Endothelial cell (in vitro differentiated cells): Measurements from ENCODE around the gene LRRC8A. TPM values are rescaled to one million over a fixed set of nuclear protein-coding genes. Genes with fewer than 3 reads are reported as not detected.

ENCODE experiments used
- DNase-seq: peaks from one replicate; pipeline ENCODE4 v3.0.0; 2021; ENCODE audit warnings: low spot score
- H3K27ac Mint-ChIP-seq: one replicate; pipeline ENCODE4 v1.8.0; 2021; ENCODE audit warnings: mixed read lengths, inconsistent platforms; ENCODE audit not compliant: unreplicated experiment
- H3K27me3 Mint-ChIP-seq: one replicate; pipeline ENCODE4 v1.8.0; 2021; ENCODE audit warnings: mild to moderate bottlenecking, moderate library complexity, mixed read lengths, inconsistent platforms; ENCODE audit not compliant: unreplicated experiment
- H3K36me3 Mint-ChIP-seq: one replicate; pipeline ENCODE4 v1.8.0; 2021; ENCODE audit warnings: mild to moderate bottlenecking, low read depth, mixed read lengths, inconsistent platforms; ENCODE audit not compliant: unreplicated experiment
- H3K4me1 Mint-ChIP-seq: one replicate; pipeline ENCODE4 v1.8.0; 2021; ENCODE audit warnings: mild to moderate bottlenecking, mixed read lengths, inconsistent platforms; ENCODE audit not compliant: unreplicated experiment
- H3K4me3 Mint-ChIP-seq: one replicate; pipeline ENCODE4 v1.8.0; 2021; ENCODE audit warnings: mild to moderate bottlenecking, mixed read lengths, inconsistent platforms; ENCODE audit not compliant: unreplicated experiment
- H3K9me3 Mint-ChIP-seq: one replicate; pipeline ENCODE4 v1.8.0; 2021; ENCODE audit warnings: mixed read lengths, inconsistent platforms; ENCODE audit not compliant: unreplicated experiment
- total RNA-seq: library from RNA; stranded (reverse); fragmentation: NEBNext Ultra II Directional; extraction: Animal tissue kit (Norgen Biotek cat#: 25700); gene quantifications from one replicate; pipeline ENCODE4 v1.2.1, GENCODE V29; 2021; ENCODE audit not compliant: unreplicated experiment
- TF ChIP-seq, protein P1 (sequence below): fragments of 200-600 bp; sonication (generic); IDR thresholded peaks from one replicate; pipeline ENCODE4 v1.5.0; 2021; ENCODE audit warnings: antibody characterized with exemption; ENCODE audit not compliant: unreplicated experiment

The LRRC8A gene
- total RNA-seq, 1 donor from 2014 or later: 54.3 TPM

DNA sequence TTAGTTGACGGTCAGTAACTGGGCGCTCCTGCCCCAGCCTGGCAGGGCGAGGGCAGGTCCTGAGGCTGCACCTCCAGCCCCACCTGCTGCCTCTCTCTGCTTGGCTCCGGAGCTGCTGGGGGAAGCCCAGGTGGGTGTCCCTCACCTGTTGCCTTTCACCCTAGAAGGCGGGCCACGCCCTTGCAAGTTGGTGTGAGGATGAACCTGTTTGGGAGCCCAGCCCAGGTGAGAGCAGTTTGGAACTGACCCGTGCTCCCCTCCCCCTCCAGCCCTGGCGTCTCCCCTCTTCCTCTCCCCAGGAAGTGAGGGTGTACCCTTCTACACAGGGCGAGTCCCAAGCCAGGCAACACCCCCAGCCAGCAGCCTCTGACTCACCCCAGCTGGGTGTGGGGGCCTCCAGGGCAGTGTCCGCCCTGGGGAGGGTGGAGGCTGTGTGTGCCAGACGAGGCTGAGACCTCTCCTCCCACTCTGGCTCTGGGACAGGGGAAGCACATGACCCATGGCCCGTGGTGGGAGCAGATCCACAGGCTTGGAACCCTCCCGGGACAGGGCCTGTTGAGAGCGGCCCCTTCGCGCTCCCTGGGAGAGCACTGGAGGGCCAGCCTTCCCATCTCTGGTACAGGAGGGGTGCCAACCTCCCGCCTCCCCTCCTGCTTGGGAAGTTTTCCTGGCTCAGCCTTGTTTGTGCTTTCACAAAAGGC is 10.4 kb downstream of the LRRC8A start:
- Mint-ChIP-seq H3K27me3 (peaks cover 5% of the 10 kb centered on the region), H3K4me1 (peaks cover 12% of the 10 kb centered on the region), H3K9me3 (no peaks in the 10 kb centered on the region), H3K27ac (no peak overlapping the region), H3K4me3 (no peak overlapping the region), H3K36me3 (peaks cover 9% of the 10 kb centered on the region)
- no peak for DNase-seq
- TF ChIP-seq, protein P1, sequence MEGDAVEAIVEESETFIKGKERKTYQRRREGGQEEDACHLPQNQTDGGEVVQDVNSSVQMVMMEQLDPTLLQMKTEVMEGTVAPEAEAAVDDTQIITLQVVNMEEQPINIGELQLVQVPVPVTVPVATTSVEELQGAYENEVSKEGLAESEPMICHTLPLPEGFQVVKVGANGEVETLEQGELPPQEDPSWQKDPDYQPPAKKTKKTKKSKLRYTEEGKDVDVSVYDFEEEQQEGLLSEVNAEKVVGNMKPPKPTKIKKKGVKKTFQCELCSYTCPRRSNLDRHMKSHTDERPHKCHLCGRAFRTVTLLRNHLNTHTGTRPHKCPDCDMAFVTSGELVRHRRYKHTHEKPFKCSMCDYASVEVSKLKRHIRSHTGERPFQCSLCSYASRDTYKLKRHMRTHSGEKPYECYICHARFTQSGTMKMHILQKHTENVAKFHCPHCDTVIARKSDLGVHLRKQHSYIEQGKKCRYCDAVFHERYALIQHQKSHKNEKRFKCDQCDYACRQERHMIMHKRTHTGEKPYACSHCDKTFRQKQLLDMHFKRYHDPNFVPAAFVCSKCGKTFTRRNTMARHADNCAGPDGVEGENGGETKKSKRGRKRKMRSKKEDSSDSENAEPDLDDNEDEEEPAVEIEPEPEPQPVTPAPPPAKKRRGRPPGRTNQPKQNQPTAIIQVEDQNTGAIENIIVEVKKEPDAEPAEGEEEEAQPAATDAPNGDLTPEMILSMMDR: no peak

DNA sequence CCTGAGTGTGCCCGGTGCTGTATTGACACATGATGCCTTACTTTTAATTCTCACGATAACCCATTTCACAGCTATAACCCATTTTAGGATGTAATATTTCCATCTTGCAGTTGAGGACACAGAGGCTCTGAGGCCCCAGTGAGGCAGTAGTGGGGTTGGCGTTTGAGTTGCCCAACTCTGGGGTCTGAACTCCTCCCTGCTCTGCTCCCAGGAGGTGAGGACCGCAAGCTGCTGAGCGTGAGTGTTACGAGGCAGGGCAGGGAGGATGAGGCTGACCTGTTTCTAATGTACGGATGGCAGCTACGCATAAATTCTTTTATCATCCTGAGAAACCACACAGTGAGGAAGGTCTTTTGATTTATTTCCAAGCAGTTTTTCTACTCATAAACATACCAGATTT is 11.4 kb downstream of the LRRC8A start:
- peaks cover 7% of the 10 kb centered on the region for H3K27me3 Mint-ChIP-seq
- no peak overlapping the region for H3K27ac Mint-ChIP-seq
- H3K4me1 Mint-ChIP-seq: peaks cover 5% of the 10 kb centered on the region
- TF ChIP-seq, protein P1: no peak
- H3K36me3 Mint-ChIP-seq: peaks cover 8% of the 10 kb centered on the region
- H3K9me3 Mint-ChIP-seq: no peaks in the 10 kb centered on the region
- no peak for DNase-seq
- H3K4me3 Mint-ChIP-seq: no peak overlapping the region

DNA sequence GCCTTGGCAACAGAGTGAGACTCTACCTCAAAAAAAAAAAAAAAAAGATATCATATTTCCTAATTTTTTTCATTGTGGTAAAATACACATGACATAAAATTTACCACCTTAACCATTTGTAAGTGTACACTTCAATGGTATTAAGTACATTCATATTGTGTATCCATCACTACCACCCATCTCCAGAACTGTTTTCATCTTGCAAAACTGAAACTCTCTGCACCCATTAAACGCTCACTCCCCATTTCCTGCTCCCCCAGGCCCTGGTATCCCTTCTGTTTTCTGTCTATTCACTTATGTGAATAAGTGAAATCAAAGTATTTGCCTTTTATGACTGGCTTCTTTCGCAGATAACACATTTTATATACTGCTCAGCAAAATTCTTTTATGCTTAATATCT is 12.8 kb downstream of the LRRC8A start:
- no peak overlapping the region for H3K4me3 Mint-ChIP-seq
- DNase-seq: no peak
- no peaks in the 10 kb centered on the region for H3K9me3 Mint-ChIP-seq
- H3K36me3 Mint-ChIP-seq: peaks cover 8% of the 10 kb centered on the region
- peaks cover 4% of the 10 kb centered on the region for H3K4me1 Mint-ChIP-seq
- H3K27me3 Mint-ChIP-seq: peaks cover 5% of the 10 kb centered on the region
- no peak overlapping the region for H3K27ac Mint-ChIP-seq
- TF ChIP-seq, protein P1: no peak

DNA sequence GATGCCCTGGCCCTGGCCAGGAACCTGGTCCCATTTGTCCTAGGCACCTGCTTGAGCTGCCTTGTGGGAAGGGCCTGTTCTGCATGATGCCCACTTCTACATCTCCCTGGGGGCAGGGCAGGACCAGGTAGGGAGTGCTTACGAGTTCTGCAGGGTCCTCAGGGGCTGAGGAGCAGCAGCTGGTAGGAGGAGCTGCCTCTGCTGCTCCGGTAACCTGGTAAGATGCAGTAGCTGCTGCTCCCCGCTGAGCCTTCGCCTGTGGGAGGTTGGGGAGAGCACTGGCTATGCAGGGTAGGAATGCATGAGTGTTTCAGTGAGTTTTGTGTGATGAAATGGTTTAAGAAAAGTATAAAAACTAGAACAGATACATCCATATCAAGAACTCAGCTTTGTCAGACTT is 13.6 kb downstream of the LRRC8A start:
- TF ChIP-seq, protein P1: no peak
- peaks cover 4% of the 10 kb centered on the region for H3K4me1 Mint-ChIP-seq
- H3K27me3 Mint-ChIP-seq: peaks cover 3% of the 10 kb centered on the region
- no peak overlapping the region for H3K4me3 Mint-ChIP-seq
- no peak overlapping the region for H3K27ac Mint-ChIP-seq
- peaks cover 8% of the 10 kb centered on the region for H3K36me3 Mint-ChIP-seq
- DNase-seq: no peak
- no peaks in the 10 kb centered on the region for H3K9me3 Mint-ChIP-seq

DNA sequence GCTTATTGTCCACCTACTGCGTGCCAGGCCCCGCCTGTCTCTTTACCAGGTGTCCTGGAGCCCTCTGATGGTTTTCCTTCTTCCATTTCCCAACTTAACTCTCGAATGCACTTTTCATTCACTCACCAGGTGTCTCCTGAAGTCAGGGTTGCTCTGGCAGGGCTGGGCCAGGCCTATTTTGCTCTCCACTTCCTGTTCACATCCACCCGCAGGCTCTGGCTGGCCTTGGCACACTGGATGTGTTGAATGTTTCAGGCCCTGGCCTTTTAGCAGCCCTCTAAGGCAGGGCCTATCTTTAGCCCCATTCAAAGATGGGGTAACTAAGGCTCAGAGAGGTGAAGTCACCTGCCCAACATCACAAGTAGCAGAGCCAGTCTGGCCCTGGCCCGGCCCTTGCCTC is 16.4 kb downstream of the LRRC8A start:
- Mint-ChIP-seq H3K27me3 (peaks cover 4% of the 10 kb centered on the region), H3K27ac (no peak overlapping the region), H3K36me3 (peaks cover 7% of the 10 kb centered on the region), H3K4me1 (peaks cover 4% of the 10 kb centered on the region), H3K4me3 (no peak overlapping the region), H3K9me3 (no peaks in the 10 kb centered on the region)
- TF ChIP-seq, protein P1: no peak
- no peak for DNase-seq
